Glomerular endothelial cell (primary cell): ENCODE results near the gene MARK2. TPM values are rescaled to one million over a fixed set of nuclear protein-coding genes. Genes with fewer than 3 reads are reported as not detected.

Experiments
- DNase-seq: peaks from one replicate; pipeline ENCODE4 v3.0.0-alpha.2; 2011; ENCODE audit warnings: low read depth, low spot score; ENCODE audit errors: extremely low read depth
- total RNA-seq: library from RNA; depleted of rRNA; stranded (reverse); fragments of >200 nt; gene quantifications from 2 replicates; pipeline ENCODE4 v1.2.3, GENCODE V29; 2015

The MARK2 gene
- total RNA-seq, 1 donor from 2014 or later, result 34.9 TPM

- no peak for DNase-seq
Measured at GRCh38 chr11:63879598-63880402, 40.9 kb downstream of the MARK2 start.

- no peak for DNase-seq
Measured at GRCh38 chr11:63880403-63880790, 41.5 kb downstream of the MARK2 start.

GRCh38 chr11:63882555-63883242 lies 43.8 kb downstream of the MARK2 start:
- DNase-seq, result no peak

GRCh38 chr11:63883791-63884190 lies 44.9 kb downstream of the MARK2 start:
- no peak for DNase-seq

- no peak for DNase-seq
Measured at GRCh38 chr11:63884196-63884932, 45.5 kb downstream of the MARK2 start.

- DNase-seq, result no peak
Measured at GRCh38 chr11:63887386-63887999, 48.6 kb downstream of the MARK2 start.

- no peak for DNase-seq
Measured at GRCh38 chr11:63888170-63889086, 49.5 kb downstream of the MARK2 start.

GRCh38 chr11:63889344-63889743 lies 50.4 kb downstream of the MARK2 start:
- no peak for DNase-seq

- DNase-seq, result no peak
Measured at GRCh38 chr11:63890368-63890767, 51.5 kb downstream of the MARK2 start.

GRCh38 chr11:63892228-63892627 lies 53.3 kb downstream of the MARK2 start:
- no peak for DNase-seq

GRCh38 chr11:63893355-63893754 lies 54.4 kb downstream of the MARK2 start:
- no peak for DNase-seq

- no peak for DNase-seq
Measured at GRCh38 chr11:63896071-63896470, 57.2 kb downstream of the MARK2 start.

- DNase-seq, result no peak
Measured at GRCh38 chr11:63897459-63898146, 58.7 kb downstream of the MARK2 start.

GRCh38 chr11:63901660-63902059 lies 62.8 kb downstream of the MARK2 start:
- no peak for DNase-seq

- no peak for DNase-seq
Measured at GRCh38 chr11:63903884-63904283, 65.0 kb downstream of the MARK2 start.

GRCh38 chr11:63904743-63905142 lies 65.8 kb downstream of the MARK2 start:
- no peak for DNase-seq

- no peak for DNase-seq
Measured at GRCh38 chr11:63905179-63905578, 66.3 kb downstream of the MARK2 start.

GRCh38 chr11:63906087-63906486 lies 67.2 kb downstream of the MARK2 start:
- no peak for DNase-seq

GRCh38 chr11:63906585-63906984 lies 67.7 kb downstream of the MARK2 start:
- DNase-seq, result no peak
